ENCODE results near the gene GRM2. TPM values are rescaled to one million over a fixed set of nuclear protein-coding genes. Genes with fewer than 3 reads are reported as not detected.
"Not testable (repeated sequence)": the region's sequence is repeated elsewhere in the genome, so short reads cannot be mapped to it uniquely, and the experiment has no call there.

GRM2 gene
- polyA plus RNA-seq, 6 donors from 2014 or later, result 0.07 to 0.15 TPM; not detected in 4

- Mint-ChIP-seq H3K27me3 (peaks cover 24 to 46% (median 34%) of the 10 kb centered on the region in 3 donors), H3K36me3 (peaks cover 0 to 15% of the 10 kb centered on the region in 2 donors), H3K4me1 (peaks cover 0 to 11% (median 5%) of the 10 kb centered on the region in 3 donors), H3K9me3 (peaks cover 6 to 20% (median 11%) of the 10 kb centered on the region in 7 donors)
- ATAC-seq (ENCODE audit: low read depth in 2 of 2); H3K4me3 Mint-ChIP-seq; H3K27ac Mint-ChIP-seq; DNase-seq: not testable (repeated sequence)
Observed at GRCh38 chr3:51753763-51754750, 47.2 kb downstream of the GRM2 start.

GRCh38 chr3:51759203-51759602 is 52.3 kb downstream of the GRM2 start:
- peaks cover 0 to 4% (median 3%) of the 10 kb centered on the region in 3 donors for H3K4me1 Mint-ChIP-seq
- DNase-seq (no peak), ATAC-seq (ENCODE audit: low read depth in 2 of 2) (no peak)
- no peak overlapping the region for H3K27ac Mint-ChIP-seq
- peaks cover 8 to 31% of the 10 kb centered on the region in 2 donors for H3K36me3 Mint-ChIP-seq
- H3K4me3 Mint-ChIP-seq, result no peak overlapping the region
- H3K27me3 Mint-ChIP-seq, result peaks cover 22 to 46% (median 43%) of the 10 kb centered on the region in 3 donors
- peaks cover 11 to 56% (median 42%) of the 10 kb centered on the region in 7 donors for H3K9me3 Mint-ChIP-seq

Other genes with a start within 250 kb of the GRM2 start
- 10 to 100 TPM in 3 of 6 donors, 1 to 10 TPM in 3; 4.1 to 17.1 (median 10.4) TPM for gene DCAF1, start 207.1 kb upstream of the GRM2 start, polyA plus RNA-seq (ENCODE audit: low read depth in 6 of 6)
- 10 to 100 TPM in 4 of 6 donors, 1 to 10 TPM in 2; 4.7 to 20.4 (median 12.8) TPM for gene RAD54L2, start 168.3 kb upstream of the GRM2 start, polyA plus RNA-seq (ENCODE audit: low read depth in 6 of 6)
- 100 to 1,000 TPM in 2 of 6 donors, 10 to 100 TPM in 4; 69.7 to 101 (median 87.2) TPM for gene TEX264, start 35.8 kb upstream of the GRM2 start, polyA plus RNA-seq (ENCODE audit: low read depth in 6 of 6)
- not detected for gene IQCF6, start 72.2 kb downstream of the GRM2 start, polyA plus RNA-seq (ENCODE audit: low read depth in 6 of 6)
- not detected for gene IQCF2, start 154.5 kb downstream of the GRM2 start, polyA plus RNA-seq (ENCODE audit: low read depth in 6 of 6)
- not detected for gene IQCF5, start 168.5 kb downstream of the GRM2 start, polyA plus RNA-seq (ENCODE audit: low read depth in 6 of 6)
- gene IQCF1, start 196.3 kb downstream of the GRM2 start, polyA plus RNA-seq (ENCODE audit: low read depth in 6 of 6), result not detected
- gene RRP9, start 234.8 kb downstream of the GRM2 start, polyA plus RNA-seq (ENCODE audit: low read depth in 6 of 6), result 10 to 100 TPM; 16.5 to 29.9 (median 21.4) TPM
- gene PARP3, start 235.3 kb downstream of the GRM2 start, polyA plus RNA-seq (ENCODE audit: low read depth in 6 of 6), result 1 to 10 TPM; 3.5 to 8.4 (median 4.5) TPM
- not detected for gene GPR62, start 248.3 kb downstream of the GRM2 start, polyA plus RNA-seq (ENCODE audit: low read depth in 6 of 6)